Measurements from ENCODE around the gene TMEM106B.
"Not testable (repeated sequence)": the region's sequence is repeated elsewhere in the genome, so short reads cannot be mapped to it uniquely, and the experiment has no call there.

TMEM106B gene

GRCh38 chr7:12162415-12163113 is 48.5 kb upstream of the TMEM106B start:
- Histone ChIP-seq H3K36me3 (ENCODE audit: control insufficient read depth in 2 of 2, insufficient read depth in 1 of 2, low read length in 2 of 2) (no peaks in the 10 kb centered on the region), H3K9me3 (ENCODE audit: control insufficient read depth, insufficient read depth, low read depth, low read length) (no peaks in the 10 kb centered on the region), H3K4me1 (ENCODE audit: control insufficient read depth, insufficient read depth, low read length) (no peaks in the 10 kb centered on the region), H3K4me3 (ENCODE audit: low read depth, low read length) (no peak overlapping the region), H3K27ac (ENCODE audit: extremely low read depth, low read depth, low read length) (no peak overlapping the region)
- no peak for TF ChIP-seq ZNF701 (tag by site-specific recombination; IDR thresholded peaks at IDR 0.05)
- no peak for TF ChIP-seq ZBTB21 (tag by site-specific recombination; IDR thresholded peaks at IDR 0.05)
- no peak for TF ChIP-seq GLIS2 (tag by site-specific recombination; IDR thresholded peaks at IDR 0.05)
- no peak for TF ChIP-seq ZNF571 (tag by site-specific recombination; IDR thresholded peaks at IDR 0.05)
- TF ChIP-seq, protein P1, sequence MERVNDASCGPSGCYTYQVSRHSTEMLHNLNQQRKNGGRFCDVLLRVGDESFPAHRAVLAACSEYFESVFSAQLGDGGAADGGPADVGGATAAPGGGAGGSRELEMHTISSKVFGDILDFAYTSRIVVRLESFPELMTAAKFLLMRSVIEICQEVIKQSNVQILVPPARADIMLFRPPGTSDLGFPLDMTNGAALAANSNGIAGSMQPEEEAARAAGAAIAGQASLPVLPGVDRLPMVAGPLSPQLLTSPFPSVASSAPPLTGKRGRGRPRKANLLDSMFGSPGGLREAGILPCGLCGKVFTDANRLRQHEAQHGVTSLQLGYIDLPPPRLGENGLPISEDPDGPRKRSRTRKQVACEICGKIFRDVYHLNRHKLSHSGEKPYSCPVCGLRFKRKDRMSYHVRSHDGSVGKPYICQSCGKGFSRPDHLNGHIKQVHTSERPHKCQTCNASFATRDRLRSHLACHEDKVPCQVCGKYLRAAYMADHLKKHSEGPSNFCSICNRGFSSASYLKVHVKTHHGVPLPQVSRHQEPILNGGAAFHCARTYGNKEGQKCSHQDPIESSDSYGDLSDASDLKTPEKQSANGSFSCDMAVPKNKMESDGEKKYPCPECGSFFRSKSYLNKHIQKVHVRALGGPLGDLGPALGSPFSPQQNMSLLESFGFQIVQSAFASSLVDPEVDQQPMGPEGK (tag by site-specific recombination; IDR thresholded peaks at IDR 0.05): no peak
- TF ChIP-seq KLF16 (tag by site-specific recombination; IDR thresholded peaks at IDR 0.05): no peak
- TF ChIP-seq, protein P2, sequence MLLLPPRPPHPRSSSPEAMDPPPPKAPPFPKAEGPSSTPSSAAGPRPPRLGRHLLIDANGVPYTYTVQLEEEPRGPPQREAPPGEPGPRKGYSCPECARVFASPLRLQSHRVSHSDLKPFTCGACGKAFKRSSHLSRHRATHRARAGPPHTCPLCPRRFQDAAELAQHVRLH (tag by site-specific recombination; IDR thresholded peaks at IDR 0.05): no peak
- TF ChIP-seq ZNF830 (tag by site-specific recombination; IDR thresholded peaks at IDR 0.05; ENCODE audit: low read depth): no peak
- no peak for TF ChIP-seq YY2 (tag by site-specific recombination; IDR thresholded peaks at IDR 0.05)
- TF ChIP-seq, protein P3, sequence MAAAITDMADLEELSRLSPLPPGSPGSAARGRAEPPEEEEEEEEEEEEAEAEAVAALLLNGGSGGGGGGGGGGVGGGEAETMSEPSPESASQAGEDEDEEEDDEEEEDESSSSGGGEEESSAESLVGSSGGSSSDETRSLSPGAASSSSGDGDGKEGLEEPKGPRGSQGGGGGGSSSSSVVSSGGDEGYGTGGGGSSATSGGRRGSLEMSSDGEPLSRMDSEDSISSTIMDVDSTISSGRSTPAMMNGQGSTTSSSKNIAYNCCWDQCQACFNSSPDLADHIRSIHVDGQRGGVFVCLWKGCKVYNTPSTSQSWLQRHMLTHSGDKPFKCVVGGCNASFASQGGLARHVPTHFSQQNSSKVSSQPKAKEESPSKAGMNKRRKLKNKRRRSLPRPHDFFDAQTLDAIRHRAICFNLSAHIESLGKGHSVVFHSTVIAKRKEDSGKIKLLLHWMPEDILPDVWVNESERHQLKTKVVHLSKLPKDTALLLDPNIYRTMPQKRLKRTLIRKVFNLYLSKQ (tag by site-specific recombination; IDR thresholded peaks at IDR 0.05; ENCODE audit: borderline replicate concordance): no peak
- no peak for TF ChIP-seq ZFP69B (tag by site-specific recombination; IDR thresholded peaks at IDR 0.05)
- POLR2A ChIA-PET: no interaction called here
- CTCF ChIA-PET: interaction anchor here (0.6 to 0.8 kb wide), 3 partner anchors 215 to 1223 kb away, joined by 3 to 5 read pairs (median 4); no protein-coding TSS in a partner anchor

- H3K4me1 ChIP-seq (ENCODE audit: control insufficient read depth, insufficient read depth, low read length); H3K4me3 ChIP-seq (ENCODE audit: low read depth, low read length); H3K9me3 ChIP-seq (ENCODE audit: control insufficient read depth, insufficient read depth, low read depth, low read length); CTCF ChIA-PET; H3K27ac ChIP-seq (ENCODE audit: extremely low read depth, low read depth, low read length); H3K36me3 ChIP-seq (ENCODE audit: control insufficient read depth in 2 of 2, insufficient read depth in 1 of 2, low read length in 2 of 2); POLR2A ChIA-PET: not testable (repeated sequence)
Measured at GRCh38 chr7:12168065-12168464, 43.0 kb upstream of the TMEM106B start.

DNA sequence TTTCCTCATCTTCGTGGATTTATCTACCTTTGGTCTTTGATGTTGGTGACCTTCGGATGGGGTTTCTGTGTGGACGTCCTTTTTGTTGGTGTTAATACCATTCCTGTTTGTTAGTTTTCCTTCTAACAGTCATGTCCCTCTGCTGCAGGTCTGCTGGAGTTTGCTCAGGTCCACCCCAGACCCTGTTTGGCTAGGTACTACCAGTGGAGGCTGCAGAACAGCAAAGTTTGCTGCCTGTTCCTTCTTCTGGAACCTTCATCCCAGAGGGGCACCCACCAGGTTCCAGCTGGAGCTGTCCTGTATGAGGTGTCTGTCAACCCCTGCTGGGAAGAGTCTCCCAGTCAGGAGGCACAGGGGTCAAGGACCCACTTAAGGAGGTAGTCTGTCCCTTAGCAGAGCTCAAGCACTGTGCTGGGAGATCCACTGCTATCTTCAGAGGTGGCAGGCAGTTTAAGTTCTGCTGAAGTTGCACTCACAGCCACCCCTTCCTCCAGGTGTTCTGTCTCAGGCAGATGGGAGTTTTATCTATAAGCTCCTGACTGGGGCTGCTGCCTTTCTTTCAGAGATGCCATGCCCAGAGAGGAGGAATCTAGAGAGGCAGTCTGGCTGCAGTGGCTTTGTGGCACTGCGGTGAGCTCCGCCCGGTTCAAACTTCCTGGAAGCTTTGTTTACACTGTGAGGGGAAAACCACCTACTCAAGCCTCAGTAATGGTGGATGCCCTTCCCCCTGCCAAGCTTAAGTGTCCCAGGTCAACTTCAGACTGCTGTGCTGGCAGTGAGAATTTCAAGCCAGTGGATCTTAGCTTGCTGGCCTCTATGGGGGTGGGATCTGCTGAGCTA is 40.9 kb upstream of the TMEM106B start:
- H3K36me3 ChIP-seq (ENCODE audit: control insufficient read depth in 2 of 2, insufficient read depth in 1 of 2, low read length in 2 of 2); POLR2A ChIA-PET; H3K9me3 ChIP-seq (ENCODE audit: control insufficient read depth, insufficient read depth, low read depth, low read length); H3K4me3 ChIP-seq (ENCODE audit: low read depth, low read length); H3K27ac ChIP-seq (ENCODE audit: extremely low read depth, low read depth, low read length); H3K4me1 ChIP-seq (ENCODE audit: control insufficient read depth, insufficient read depth, low read length): not testable (repeated sequence)
- CTCF ChIA-PET: interaction anchor here (0.6 to 0.9 kb wide), 3 partner anchors 9 to 135 kb away, joined by 3 to 4 read pairs (median 3); no protein-coding TSS in a partner anchor

DNA sequence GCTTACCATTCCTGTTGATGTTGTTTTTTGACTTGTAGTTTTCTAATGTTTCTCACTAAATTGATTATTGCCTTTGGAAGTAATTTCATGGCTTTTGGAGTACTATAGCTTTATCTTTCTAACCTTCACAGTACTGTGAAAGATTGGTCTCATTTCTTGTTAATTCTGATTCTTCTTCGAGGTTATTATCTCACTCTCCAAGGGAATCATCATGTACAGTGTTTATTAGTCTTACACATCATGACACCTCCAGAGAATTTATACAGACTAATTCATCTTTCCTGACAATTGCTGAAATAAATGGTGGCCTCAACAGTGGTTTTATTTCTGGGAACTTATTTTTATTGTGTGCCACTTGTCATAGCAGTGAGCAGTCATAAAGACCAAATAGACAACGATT is 37.4 kb upstream of the TMEM106B start:
- H3K36me3 ChIP-seq (ENCODE audit: control insufficient read depth in 2 of 2, insufficient read depth in 1 of 2, low read length in 2 of 2): no peaks in the 10 kb centered on the region
- ChIA-PET POLR2A (no interaction called here), CTCF (no interaction called here)
- H3K9me3 ChIP-seq (ENCODE audit: control insufficient read depth, insufficient read depth, low read depth, low read length): no peaks in the 10 kb centered on the region
- no peaks in the 10 kb centered on the region for H3K4me1 ChIP-seq (ENCODE audit: control insufficient read depth, insufficient read depth, low read length)
- TF ChIP-seq GLIS1 (tag by site-specific recombination; IDR thresholded peaks at IDR 0.05): no peak
- TF ChIP-seq ZBTB17 (tag by site-specific recombination; IDR thresholded peaks at IDR 0.05): no peak
- no peak for TF ChIP-seq KLF1 (tag by site-specific recombination; IDR thresholded peaks at IDR 0.05)
- TF ChIP-seq ZNF76 (tag by site-specific recombination; IDR thresholded peaks at IDR 0.05; ENCODE audit: borderline replicate concordance, low read depth): no peak
- no peak overlapping the region for H3K4me3 ChIP-seq (ENCODE audit: low read depth, low read length)
- H3K27ac ChIP-seq (ENCODE audit: extremely low read depth, low read depth, low read length): no peak overlapping the region
